Ovary (tissue), 3 donors: ENCODE measurements around the gene TWNK.

Experiments
- CTCF ChIP-seq, 3 donors: fragments of 450-650 bp in 2 of 3; fragments of 200-600 bp in 1 of 3; IDR thresholded peaks; one replicate each; pipeline versions ENCODE4 v1.5.1 to v1.8.0; 2016 to 2022; ENCODE audit warnings: antibody characterized with exemption in 3 of 3, mild to moderate bottlenecking in 1 of 3
- EP300 ChIP-seq: sonication (generic); formaldehyde crosslinking; IDR thresholded peaks from one replicate; pipeline ENCODE4 v1.6.1; 2017; ENCODE audit warnings: antibody characterized with exemption
- POLR2A ChIP-seq: fragments of 450-650 bp; IDR thresholded peaks from one replicate; pipeline ENCODE4 v1.6.1; 2017; ENCODE audit warnings: antibody characterized with exemption, mild to moderate bottlenecking, moderate library complexity
- donor health status: DM: no; HTN: no; CAD: no.

- TF ChIP-seq CTCF (IDR thresholded peaks at IDR 0.05), result no peak
- no peak for TF ChIP-seq POLR2A
- no peak for TF ChIP-seq EP300
Measured at GRCh38 chr10:101000127-101000914, 13.0 kb downstream of the TWNK start.
